T-helper 2 cell treated with Interferon-gamma antibody and Interleukin-4, amounts not matched to agents 5 μg/mL and 100 μg/mL, for 36 hours (primary cell): ENCODE measurements around the gene PLIN4.
A peak's percentile ranks its signal among the peaks of the same experiment; 100 is the strongest.

Experiments used
- DNase-seq: peaks from one replicate; pipeline ENCODE4 v3.0.0; 2021; ENCODE audit warnings: low spot score
- H3K27ac Mint-ChIP-seq: one replicate; pipeline ENCODE4 v1.8.0; 2021; ENCODE audit warnings: mild to moderate bottlenecking, mixed read lengths
- H3K27me3 Mint-ChIP-seq: one replicate; pipeline ENCODE4 v1.8.0; 2021; ENCODE audit warnings: low read depth, mixed read lengths
- H3K36me3 Mint-ChIP-seq: one replicate; pipeline ENCODE4 v1.8.0; 2021; ENCODE audit warnings: low read depth, mixed read lengths
- H3K4me1 Mint-ChIP-seq: one replicate; pipeline ENCODE4 v1.8.0; 2021; ENCODE audit warnings: low read depth, mixed read lengths
- H3K4me3 Mint-ChIP-seq: one replicate; pipeline ENCODE4 v1.8.0; 2022; ENCODE audit warnings: mild to moderate bottlenecking, moderate library complexity, mixed read lengths
- H3K9me3 Mint-ChIP-seq: one replicate; pipeline ENCODE4 v1.8.0; 2021; ENCODE audit warnings: mixed read lengths

The PLIN4 gene

DNA sequence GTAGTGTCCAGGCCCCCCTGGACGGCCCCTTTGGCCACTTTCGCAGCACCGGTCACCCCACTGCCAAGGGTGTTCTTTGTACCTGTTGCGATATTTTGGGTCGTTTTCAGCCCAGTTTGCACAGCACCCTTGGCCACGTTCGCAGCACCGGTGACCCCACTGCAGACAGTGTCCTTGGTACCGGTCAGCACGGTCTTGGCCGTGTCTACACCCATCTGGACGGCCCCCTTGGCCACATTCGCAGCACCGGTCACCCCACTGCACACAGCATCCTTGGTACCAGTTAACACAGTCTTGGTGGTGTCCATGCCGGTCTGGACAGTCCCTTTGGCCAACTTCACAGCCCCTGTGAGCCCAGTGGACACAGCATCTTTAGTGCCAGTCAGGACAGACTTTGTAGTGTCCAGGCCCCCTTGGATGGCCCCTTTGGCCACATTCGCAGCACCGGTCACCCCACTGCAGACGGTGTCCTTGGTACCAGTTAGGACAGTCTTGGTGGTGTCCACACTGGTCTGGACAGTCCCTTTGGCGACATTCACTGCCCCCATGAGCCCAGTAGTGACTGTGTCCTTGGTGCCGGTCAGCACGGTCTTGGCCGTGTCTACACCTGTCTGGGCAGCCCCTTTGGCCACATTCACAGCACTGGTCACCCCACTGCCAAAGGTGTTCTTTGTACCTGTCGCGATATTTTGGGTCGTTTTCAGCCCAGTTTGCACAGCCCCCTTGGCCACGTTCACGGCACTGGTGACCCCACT lies 6.8 kb downstream of the PLIN4 start:
- Mint-ChIP-seq H3K27ac (no peak overlapping the region), H3K27me3 (no peaks in the 10 kb centered on the region), H3K4me1 (no peaks in the 10 kb centered on the region), H3K36me3 (no peaks in the 10 kb centered on the region), H3K4me3 (no peak overlapping the region), H3K9me3 (no peaks in the 10 kb centered on the region)
- no peak for DNase-seq

DNA sequence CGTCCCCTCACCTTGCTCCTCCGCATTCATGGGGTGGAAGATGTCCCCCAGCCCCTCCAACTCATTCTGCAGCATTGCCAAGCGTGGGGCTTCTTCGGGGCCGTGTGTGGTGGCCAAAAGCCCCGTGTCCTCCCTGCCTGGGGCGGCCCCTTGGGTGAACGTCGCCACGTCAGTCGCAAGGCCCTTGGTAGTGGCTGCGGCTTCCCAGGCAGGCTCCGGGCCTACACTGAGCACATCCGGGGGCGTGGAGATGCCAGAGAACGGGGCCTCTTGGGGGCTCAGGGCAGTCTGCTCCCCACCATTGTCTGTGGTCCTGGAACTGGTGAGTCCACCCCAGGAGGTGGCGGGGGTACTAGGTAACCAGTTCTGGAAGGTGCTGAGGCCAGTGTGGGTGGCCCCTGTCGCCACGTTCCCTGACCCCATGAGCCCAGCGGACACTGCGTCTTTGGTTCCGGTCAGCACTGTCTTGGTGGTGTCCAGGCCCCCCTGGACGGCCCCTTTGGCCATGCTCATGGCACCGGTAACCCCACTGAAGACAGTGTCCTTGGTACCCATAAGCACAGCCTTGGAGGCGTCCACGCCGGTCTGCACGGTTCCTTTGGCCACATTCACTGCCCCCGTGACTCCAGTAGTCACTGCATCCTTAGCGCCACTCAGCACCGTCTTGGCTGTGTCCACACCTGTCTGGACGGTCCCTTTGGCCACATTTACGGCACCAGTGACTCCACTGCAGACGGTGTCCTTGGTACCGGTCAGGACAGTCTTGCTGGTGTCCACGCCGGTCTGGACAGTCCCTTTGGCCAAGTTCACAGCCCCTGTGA lies 7.6 kb downstream of the PLIN4 start:
- H3K9me3 Mint-ChIP-seq, result no peaks in the 10 kb centered on the region

DNA sequence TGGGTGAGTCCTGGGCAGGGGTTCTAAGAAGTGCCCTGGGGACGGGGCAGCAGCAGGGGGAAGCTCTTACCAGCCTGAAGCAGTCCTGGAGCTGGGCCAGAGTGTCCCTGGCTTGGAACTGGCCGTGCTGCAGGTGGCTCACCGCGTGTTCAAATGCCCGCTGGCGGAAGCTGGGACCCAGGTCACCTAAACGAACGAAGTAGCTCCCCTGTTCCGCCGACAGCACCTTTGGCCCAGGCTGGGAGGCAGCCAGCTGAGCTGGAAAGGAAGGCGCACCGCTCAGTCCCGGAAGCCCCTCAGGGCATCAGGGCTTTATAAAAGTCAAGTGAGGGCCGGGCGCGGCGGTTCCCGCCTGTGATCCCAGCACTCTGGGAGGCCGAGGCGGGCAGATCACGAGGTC lies 9.6 kb downstream of the PLIN4 start:
- no peak overlapping the region for H3K27ac Mint-ChIP-seq
- H3K4me1 Mint-ChIP-seq, result peaks cover 4% of the 10 kb centered on the region
- H3K27me3 Mint-ChIP-seq, result no peaks in the 10 kb centered on the region
- DNase-seq, result no peak
- no peak overlapping the region for H3K4me3 Mint-ChIP-seq
- H3K36me3 Mint-ChIP-seq, result peaks cover 4% of the 10 kb centered on the region
- H3K9me3 Mint-ChIP-seq, result no peaks in the 10 kb centered on the region

More for the DNA sequence above, 7.6 kb downstream of the PLIN4 start:
- H3K4me3 Mint-ChIP-seq, result no peak overlapping the region
- no peak overlapping the region for H3K27ac Mint-ChIP-seq
- H3K36me3 Mint-ChIP-seq, result peaks cover 4% of the 10 kb centered on the region
- H3K4me1 Mint-ChIP-seq, result peaks cover 4% of the 10 kb centered on the region
- DNase-seq, result no peak
- no peaks in the 10 kb centered on the region for H3K27me3 Mint-ChIP-seq

DNA sequence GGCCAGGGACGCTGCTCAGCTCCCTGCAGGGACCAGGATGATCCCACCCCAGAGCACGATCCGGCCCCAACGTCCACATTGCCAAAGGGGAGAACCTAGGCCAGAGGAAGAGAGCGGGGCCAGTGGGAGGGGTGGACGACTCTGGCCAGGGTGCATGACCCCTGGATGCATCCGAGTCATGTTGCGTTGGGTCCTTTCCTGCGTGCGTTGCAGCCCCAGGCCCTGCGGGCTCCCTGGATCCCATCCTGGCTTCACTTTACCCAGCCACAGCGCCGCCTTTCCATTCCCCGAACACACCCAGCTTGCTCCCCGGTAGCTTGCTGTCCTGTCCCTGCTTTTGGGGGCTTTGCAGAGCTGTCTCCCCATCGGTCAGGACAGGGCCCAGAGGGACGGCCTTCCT lies 10.5 kb downstream of the PLIN4 start:
- Mint-ChIP-seq H3K36me3 (peaks cover 4% of the 10 kb centered on the region), H3K27ac (no peak overlapping the region), H3K4me3 (no peak overlapping the region), H3K4me1 (peaks cover 4% of the 10 kb centered on the region), H3K27me3 (no peaks in the 10 kb centered on the region), H3K9me3 (no peaks in the 10 kb centered on the region)
- DNase-seq, result no peak

DNA sequence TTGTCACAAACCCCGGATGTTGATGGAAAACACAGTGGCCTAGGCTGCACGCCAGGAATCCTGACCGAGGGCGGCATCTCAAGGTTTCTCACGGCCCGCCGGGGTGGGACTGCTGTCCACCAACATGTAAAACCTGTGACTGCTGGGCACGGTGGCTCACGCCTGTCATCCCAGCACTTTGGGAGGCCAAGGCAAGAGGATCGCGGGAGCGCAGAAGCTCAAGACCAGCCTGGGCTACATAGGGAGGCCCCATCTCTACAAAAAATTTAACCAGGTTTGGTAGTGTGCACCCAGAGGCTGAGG lies 11.2 kb downstream of the PLIN4 start:
- DNase-seq, result no peak
- peaks cover 4% of the 10 kb centered on the region for H3K36me3 Mint-ChIP-seq
- no peaks in the 10 kb centered on the region for H3K27me3 Mint-ChIP-seq
- no peaks in the 10 kb centered on the region for H3K9me3 Mint-ChIP-seq
- peaks cover 4% of the 10 kb centered on the region for H3K4me1 Mint-ChIP-seq
- H3K27ac Mint-ChIP-seq, result no peak overlapping the region
- no peak overlapping the region for H3K4me3 Mint-ChIP-seq

DNA sequence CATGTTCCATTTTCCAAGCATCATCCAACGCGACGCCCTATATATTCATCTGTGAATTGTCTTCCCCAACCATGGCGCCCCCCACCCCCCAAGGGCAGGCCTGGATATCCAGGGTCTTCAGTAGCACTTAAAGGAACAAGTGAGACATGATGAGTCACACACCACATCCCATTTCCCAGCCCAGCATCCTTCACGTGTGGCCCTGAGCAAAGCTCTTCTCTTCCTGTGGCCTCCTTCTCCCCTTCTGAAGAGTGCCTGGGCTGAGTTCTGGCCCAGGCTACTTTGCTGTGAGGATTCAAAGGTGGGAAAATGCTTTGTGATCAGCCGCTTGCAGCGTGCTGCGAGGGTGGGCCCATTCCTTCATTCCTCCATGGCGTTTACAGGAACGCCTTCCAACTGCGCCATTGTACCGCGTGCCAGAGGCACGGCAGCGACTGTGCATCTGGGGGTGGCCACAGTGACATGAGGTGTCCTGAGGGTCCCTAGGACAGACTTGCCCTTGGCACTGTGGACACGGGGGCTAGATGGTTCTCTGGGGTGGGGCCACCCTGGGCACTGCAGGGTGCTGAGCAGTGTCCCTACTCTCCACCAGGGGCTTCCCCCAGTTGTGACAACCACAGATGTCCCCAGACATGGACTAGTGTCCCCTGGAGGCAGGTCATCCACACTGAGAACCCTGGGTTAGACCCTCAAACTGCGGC lies 11.7 kb downstream of the PLIN4 start:
- DNase-seq, result no peak
- peaks cover 4% of the 10 kb centered on the region for H3K36me3 Mint-ChIP-seq
- no peaks in the 10 kb centered on the region for H3K9me3 Mint-ChIP-seq
- peak overlapping the region; percentile 1 for H3K27ac Mint-ChIP-seq
- H3K4me3 Mint-ChIP-seq, result no peak overlapping the region
- no peaks in the 10 kb centered on the region for H3K27me3 Mint-ChIP-seq
- peaks cover 4% of the 10 kb centered on the region for H3K4me1 Mint-ChIP-seq

DNA sequence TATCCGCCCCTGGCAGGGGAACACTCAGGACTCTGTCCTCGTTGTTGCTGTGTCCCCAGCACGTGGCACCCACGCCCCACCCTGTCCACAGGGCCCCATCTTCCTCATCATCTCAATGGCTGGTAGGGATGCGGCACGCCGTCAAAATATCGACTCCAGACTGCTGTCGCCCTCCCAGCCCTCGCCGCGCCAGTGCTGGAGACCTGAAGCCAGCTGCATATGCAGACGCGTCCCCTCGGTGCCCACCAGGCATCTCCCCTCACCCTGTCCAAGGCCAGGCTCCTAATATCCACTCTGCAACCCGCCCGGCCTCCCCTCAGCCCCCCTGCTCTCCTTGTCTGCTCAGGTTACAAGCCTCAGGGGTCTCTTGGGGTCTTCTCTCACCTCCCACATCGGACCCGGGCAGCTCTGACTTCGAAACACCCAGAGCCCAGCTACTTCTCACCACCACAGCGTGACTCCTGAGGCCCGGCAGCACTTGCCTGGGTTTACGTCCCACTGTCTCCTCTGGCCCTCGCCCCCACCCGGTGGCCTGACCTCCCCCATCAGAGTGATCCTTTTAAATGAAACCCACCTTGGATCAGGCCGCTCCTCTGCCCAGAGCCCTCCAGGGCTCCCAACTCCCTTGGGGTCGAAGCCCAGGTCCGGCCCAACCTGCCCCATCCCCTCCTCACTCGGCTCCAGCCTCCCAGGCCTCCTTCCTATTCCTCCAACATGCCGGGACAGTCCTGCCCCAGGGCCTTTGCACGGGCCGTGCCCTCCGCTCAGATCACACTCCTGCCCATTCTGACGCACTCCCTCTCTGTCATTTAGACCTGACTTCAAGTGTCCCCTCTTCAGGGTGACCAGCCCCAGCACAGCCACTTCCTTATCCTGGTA lies 12.5 kb downstream of the PLIN4 start:
- H3K4me3 Mint-ChIP-seq, result no peak overlapping the region
- peaks cover 4% of the 10 kb centered on the region for H3K36me3 Mint-ChIP-seq
- H3K4me1 Mint-ChIP-seq, result peaks cover 4% of the 10 kb centered on the region
- no peak for DNase-seq
- peak overlapping the region; percentile 43 for H3K27ac Mint-ChIP-seq
- H3K9me3 Mint-ChIP-seq, result no peaks in the 10 kb centered on the region
- no peaks in the 10 kb centered on the region for H3K27me3 Mint-ChIP-seq

DNA sequence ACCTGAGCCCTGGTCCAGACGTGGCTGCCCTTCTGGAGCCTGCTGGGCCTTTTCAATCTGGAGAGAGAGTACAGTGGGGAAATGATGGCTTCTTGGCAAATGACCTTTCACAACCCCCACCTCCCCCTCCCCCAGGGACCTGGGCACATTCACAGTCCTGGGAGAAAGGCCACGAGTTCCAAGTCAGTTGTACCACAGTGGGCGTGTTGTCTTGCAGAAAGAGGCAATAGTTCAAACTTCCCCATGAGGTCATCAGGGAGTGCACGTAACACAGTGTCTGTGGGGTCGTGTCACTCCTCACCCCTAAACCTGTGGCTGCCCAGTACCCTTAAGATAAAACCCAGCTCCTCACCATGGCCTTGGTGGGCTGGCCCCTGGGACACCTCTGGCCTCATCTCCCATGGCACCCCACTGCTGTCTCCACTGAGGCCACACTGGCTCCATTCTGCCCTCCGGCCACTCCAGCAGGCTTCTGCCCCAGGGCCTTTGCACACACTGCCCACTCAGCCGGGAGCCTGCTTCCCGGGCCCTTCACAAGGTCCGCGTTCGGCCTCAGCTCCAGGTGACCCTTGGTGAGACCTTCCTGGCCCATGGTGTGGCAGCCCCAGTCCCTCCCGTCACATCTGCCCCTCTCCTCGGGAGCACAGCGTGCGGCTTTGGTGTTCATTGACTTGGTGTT lies 13.3 kb downstream of the PLIN4 start:
- Mint-ChIP-seq H3K27me3 (no peaks in the 10 kb centered on the region), H3K4me1 (peaks cover 4% of the 10 kb centered on the region), H3K4me3 (no peak overlapping the region), H3K27ac (no peak overlapping the region), H3K9me3 (no peaks in the 10 kb centered on the region), H3K36me3 (peaks cover 4% of the 10 kb centered on the region)
- no peak for DNase-seq

DNA sequence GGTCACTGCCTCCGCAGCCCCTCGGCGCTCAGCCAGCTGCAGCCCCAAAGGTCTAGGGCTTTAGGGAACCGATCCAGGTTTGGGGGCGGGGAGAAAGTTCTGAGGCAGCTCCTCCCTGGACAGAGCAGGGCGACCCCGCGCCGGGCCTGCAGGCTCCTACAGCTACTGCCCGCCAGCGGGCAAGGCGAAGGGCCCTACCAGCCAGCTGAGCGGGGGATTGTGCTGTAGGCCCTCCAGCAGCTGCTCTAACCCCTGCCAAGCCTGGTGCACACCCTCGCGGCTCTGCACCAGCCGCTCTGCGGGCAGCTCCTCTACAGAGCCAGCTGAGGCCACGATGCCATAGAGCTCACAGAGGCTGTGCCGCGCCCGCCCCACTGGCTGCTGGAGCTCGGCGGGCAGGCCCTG lies 14.0 kb downstream of the PLIN4 start:
- Mint-ChIP-seq H3K4me3 (no peak overlapping the region), H3K4me1 (peaks cover 4% of the 10 kb centered on the region), H3K27me3 (no peaks in the 10 kb centered on the region), H3K27ac (no peak overlapping the region), H3K36me3 (peaks cover 4% of the 10 kb centered on the region), H3K9me3 (no peaks in the 10 kb centered on the region)
- no peak for DNase-seq

DNA sequence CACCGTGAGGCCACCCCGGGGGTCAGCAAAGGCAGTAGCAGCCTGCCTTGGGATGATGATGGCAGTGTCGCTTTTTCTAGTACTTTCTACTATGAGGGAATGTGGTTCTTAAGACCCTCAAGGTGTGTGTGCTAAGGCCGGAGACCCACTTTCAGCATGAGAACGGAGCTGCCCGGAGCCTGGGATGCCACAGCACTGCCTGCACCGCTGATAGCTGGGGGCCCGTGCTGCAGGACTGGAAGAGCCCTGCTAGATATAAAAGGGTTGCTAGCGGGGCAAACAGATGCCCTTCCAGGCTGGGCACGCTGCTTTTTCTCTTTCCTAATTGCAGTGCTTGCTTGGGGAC lies 14.5 kb downstream of the PLIN4 start:
- no peaks in the 10 kb centered on the region for H3K27me3 Mint-ChIP-seq
- peaks cover 4% of the 10 kb centered on the region for H3K36me3 Mint-ChIP-seq
- no peaks in the 10 kb centered on the region for H3K9me3 Mint-ChIP-seq
- no peak for DNase-seq
- peaks cover 4% of the 10 kb centered on the region for H3K4me1 Mint-ChIP-seq
- no peak overlapping the region for H3K4me3 Mint-ChIP-seq
- H3K27ac Mint-ChIP-seq, result no peak overlapping the region

DNA sequence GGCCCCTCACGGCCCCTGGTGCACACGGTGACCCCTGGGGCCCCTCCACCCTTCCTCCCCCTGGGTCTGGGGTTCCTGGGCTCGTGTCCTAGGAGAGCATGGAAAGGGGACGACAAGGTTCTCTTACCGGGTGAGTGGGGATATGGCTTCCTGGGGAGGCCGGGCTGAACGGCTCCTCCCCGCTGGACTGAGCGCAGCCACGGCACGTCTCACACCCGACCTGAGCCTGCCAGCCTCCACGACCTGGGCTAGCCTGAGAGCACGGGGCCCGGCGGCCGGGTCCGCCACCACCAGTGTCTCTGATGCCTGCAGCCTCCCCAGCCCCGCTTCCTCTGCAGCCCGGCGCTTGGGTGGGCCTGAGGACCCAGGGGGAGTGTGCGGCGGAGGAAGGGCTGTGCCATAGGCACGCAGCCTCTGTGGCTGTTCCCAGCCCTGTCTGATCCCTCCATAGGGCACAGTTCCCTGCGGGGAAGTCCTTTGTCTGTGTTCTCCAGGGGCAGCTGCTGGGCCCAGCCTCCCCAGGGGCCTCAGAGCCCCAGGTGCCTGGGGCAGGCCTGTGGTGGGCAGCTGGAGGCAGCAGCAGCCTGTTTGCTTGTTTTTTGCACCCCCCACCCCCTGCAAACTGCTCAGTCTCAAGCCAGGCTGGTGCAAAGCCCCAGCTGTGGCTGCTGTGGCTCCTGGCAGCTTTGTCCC lies 15.0 kb downstream of the PLIN4 start:
- Mint-ChIP-seq H3K27ac (no peak overlapping the region), H3K4me1 (peaks cover 4% of the 10 kb centered on the region), H3K4me3 (no peak overlapping the region), H3K27me3 (no peaks in the 10 kb centered on the region), H3K36me3 (peaks cover 4% of the 10 kb centered on the region), H3K9me3 (no peaks in the 10 kb centered on the region)
- DNase-seq, result no peak

DNA sequence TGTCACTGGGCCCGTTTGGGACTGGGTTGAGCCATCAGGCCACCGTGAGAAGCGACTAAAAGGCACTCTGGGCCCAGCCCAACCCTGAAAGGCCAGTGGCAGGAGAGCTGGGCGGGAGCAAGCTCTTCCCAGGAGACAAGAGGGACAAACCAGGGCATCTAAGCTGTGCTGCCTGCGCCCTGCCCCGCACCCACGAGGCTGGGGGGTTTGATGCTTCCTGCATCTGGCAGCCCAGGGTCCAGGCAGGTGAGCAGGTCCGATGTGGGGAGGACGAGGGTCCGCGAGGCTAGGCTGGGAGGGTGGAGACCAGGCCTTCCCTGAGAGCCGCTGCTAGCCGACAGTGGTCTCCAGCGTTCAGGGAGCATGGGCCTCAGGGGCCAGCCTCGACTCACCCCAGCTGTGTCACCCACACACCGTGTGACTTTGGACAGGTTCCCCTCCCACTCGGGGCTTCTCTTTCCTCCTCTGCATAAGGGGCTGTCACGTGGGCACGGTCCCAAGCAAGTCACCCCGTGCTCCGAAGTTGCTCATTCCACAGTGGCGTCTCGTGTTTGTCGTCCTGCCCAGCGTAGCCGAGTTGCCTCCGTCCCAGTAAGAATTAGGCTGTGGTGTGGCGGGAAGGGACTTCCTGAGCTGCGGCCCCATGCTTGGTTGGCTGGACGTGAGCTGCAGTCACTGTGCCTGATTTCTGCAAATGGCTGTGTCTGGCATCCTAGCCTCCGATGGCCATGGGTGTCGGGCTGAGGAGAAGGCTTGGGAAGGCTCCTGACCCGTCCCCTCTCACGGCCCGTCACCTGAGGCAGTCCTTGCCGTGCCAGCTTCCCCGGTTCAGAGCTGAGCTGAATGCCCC lies 15.8 kb downstream of the PLIN4 start:
- Mint-ChIP-seq H3K9me3 (no peaks in the 10 kb centered on the region), H3K4me1 (peaks cover 4% of the 10 kb centered on the region), H3K27me3 (no peaks in the 10 kb centered on the region), H3K27ac (no peak overlapping the region), H3K4me3 (no peak overlapping the region), H3K36me3 (peaks cover 4% of the 10 kb centered on the region)
- DNase-seq, result no peak
